T-helper 2 cell treated with Interferon-gamma antibody and Interleukin-4, amounts not matched to agents 100 ng/mL and 5 ng/mL, for 36 hours (primary cell): ENCODE data around the gene SPTBN1. TPM values are rescaled to one million over a fixed set of nuclear protein-coding genes. Genes with fewer than 3 reads are reported as not detected.

Experiments used
- intact Hi-C: fragments of 100-400 bp; cut with micrococcal nuclease; formaldehyde crosslinking; loops from one replicate; pipeline ENCODE4 v1.15.1; 2023
- total RNA-seq: library from RNA; stranded (reverse); gene quantifications from 2 replicates; pipeline ENCODE4 v1.2.3, GENCODE V29; 2022

Gene SPTBN1
- 169 and 172 TPM in 2 replicates for total RNA-seq

DNA sequence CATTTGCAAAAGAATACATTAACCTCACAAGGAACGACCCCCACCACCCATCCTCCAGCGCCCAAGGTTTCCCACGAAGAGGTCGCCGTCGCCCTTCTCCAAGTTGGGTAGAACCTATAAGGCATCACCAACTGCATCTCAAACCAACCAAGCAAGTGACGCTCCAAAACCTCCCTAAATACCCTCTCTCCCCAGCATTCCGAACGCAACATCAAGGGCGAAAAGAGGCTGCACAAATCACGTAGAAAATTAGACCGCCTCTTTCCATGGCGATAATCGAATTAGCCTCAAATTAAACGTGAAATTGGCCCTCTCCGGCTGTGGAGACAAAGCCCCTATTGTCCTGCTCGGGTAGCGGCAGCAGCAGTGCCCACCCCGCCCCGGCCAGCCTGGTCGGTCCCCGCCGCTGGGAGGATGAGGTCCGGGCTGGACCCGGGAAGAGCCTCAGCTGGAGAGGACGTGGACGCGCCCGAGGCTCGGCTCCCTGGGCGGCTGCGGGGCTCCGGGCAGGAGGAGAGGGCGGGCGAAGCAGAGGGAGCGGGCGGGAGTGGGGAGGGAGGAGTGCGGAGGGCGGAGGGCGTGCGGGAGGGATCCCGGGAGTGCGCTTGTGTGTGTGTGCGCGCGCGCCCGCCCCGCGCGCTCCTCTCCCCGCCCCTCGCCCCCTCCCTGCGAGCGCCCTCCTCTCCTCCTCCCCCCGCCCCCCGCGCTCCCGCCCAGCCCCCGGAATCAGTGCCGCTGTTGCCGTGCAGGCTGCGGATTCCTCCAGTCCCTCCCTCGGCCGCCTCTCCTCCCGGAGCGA, at the start of gene SPTBN1:
Gene SPTBN1, plus strand, starts transcription at position 765 of the 799 bp plus-strand sequence. CDS start 70,092 bp downstream, outside the sequence.
- intact Hi-C loops, result no loop called here

GRCh38 chr2:54407693-54408092, 48.4 kb upstream of the SPTBN1 start:
- intact Hi-C loops, result no loop called here

GRCh38 chr2:54408288-54408687, 47.8 kb upstream of the SPTBN1 start:
- intact Hi-C loops, result no loop called here

DNA sequence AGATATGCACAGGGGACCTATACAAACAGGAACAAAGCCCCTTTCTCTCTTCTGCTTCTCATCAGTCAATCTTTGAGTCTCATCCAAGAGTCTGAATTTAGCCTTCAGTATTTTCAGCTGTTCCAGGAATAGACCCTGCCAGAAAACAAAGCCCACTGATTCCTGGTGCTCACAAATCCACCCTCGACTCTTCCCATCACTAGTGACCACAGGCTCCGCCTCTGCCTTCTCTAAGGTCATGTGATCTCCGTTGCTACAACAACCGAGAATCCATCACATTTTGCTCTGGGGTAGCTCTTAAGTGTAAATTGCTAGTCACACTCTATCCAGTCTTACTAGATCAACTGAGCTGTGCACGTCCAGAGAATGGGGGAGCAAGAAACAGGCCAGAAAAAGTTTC, 46.4 kb upstream of the SPTBN1 start:
- intact Hi-C loops, result no loop called here

- intact Hi-C loops, result no loop called here
Measured at GRCh38 chr2:54411801-54412354, 44.2 kb upstream of the SPTBN1 start.

GRCh38 chr2:54416166-54416813, 39.8 kb upstream of the SPTBN1 start:
- intact Hi-C loops, result no loop called here

DNA sequence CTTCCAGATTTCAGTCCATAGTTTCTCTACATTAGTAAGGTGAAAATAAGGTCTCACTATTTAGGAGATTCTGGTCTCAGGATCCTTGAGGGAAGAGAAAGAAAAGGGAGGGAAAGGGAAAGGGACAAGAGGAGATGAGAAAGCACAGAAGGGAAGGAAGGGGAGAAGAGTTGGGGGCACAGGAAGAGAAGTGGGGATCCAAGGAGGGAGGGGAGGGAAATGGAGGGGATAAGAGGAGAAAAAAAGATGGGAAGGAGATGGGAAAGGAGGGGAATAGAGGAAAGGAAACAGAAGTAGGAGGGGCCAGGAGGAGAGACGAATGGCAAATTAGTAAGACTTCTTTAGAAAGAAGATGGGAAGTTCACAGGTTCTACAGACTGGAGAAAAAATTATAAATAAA, 39.2 kb upstream of the SPTBN1 start:
- intact Hi-C loops, result no loop called here

GRCh38 chr2:54417577-54417976, 38.5 kb upstream of the SPTBN1 start:
- intact Hi-C loops, result no loop called here

DNA sequence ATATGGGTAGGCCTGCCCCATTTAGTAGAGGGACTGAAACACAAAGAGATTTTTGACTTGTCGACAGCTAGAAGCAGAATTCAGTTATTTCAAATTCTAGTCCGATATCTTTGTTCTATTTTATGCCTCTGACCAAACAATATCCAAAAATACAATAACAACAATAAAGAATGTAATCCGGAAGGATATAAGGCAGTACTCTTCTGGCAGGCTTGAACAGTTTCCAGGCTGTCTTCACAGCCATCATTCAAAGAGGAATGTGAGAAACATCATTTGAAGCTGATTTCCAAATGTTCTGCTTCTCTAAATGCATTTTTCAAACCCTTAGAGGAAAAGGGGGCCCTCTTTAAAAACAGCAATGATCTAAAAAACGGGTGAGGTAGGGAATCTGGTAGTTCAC, 36.7 kb upstream of the SPTBN1 start:
- intact Hi-C loops, result no loop called here

GRCh38 chr2:54419855-54420523, 36.1 kb upstream of the SPTBN1 start:
- intact Hi-C loops, result no loop called here

DNA sequence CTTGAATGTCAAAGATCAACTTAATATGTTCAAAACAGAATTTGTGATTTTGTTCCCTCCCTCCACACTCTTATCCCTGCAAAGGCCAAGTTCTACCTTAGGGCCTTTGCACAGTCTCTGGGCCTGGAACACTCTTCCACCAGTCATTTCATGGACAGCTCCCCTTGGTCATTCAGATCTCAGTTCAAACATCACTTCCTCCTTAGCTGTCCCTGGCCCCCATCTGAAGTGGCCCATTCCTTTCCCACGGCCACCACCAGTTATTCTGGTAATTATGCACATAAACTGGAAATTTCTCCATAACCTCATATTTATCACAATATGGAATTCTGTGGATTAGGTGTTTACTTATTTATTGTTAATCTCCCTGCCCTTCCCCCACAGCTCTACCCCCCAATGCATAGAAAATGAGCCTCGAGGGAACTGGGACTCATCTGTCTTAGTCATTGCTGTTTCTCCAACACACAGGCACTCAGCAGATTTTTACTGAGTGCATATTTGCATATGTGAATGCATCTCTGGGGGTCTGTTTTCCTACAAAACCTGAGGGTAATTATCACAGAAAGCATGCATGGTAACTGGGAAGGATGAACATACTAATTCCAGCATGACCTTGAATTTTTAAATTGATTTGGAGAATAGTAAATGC, 35.5 kb upstream of the SPTBN1 start:
- intact Hi-C loops, result no loop called here

- intact Hi-C loops, result no loop called here
Measured at GRCh38 chr2:54422072-54422581, 34.0 kb upstream of the SPTBN1 start.

DNA sequence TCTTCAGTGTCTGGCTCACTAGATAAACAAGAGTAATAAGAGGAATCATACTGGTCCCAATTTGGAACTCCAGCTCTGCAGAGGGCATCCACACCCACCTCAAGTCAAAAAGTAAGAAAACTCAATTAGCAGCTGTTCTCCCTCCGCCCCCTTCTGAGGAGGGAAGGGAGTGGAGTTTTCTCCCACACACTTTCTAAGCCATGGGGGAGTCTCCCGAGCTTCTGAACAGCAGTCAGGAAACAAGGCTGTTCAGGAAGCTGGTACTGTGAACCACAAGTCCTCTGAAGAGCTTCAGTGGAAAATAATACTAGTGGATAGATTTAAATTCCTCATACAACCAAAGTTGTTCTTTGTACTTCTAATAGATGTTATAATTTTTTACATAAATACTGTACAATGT, 32.9 kb upstream of the SPTBN1 start:
- intact Hi-C loops, result no loop called here

- intact Hi-C loops, result no loop called here
Measured at GRCh38 chr2:54424555-54425163, 31.5 kb upstream of the SPTBN1 start.

DNA sequence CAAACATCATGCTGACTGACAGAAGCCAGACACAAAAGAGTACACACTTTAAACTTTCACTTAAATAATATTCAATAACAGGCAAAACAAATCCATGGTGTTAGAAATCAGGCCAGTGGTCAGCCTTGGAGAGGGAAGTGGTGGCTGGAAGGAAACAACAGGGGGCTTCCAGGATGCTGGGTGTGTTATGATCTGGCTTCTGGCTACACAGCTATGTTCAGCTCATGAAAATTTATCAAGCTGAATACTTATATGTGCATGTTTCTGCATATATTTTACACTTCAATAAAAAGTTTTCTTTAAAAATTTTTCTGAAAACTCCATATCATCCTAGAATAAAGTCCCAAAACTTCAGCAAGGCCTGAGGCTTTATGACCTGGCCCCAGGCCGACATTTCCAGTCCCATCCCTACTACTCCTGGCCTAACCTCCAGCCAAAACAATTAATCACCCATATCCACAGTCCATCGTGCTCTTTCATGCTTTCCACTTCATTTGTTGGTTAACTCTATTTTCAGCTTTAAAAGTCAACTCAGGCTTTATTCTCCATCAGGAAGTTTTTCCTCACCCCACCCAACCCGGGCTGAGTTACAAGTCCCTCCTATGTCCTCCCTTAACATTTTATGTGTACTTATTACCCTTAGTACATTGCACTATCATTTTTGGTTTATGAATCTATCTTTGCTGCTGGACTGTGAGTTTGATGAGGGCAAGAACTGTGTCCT, 27.9 kb upstream of the SPTBN1 start:
- intact Hi-C loops, result no loop called here

DNA sequence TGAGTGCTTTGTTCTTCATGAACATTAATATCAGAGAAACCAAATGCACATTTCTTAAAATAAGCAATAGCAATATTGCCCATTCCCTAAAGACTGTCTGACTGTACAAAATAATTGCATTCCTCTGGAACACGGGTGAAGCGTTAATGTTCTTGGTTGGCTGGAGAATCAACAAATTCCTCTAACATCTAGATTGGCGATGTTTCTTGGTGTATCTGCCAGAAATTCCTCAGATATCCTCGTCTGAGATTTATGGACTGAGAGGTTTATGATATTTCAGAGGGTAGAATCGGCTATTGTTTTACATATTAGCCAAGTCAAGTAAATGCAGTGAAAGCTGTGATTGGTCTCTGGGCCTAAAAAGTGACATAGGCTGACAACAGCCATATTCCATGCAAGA, 27.1 kb upstream of the SPTBN1 start:
- intact Hi-C loops, result no loop called here

DNA sequence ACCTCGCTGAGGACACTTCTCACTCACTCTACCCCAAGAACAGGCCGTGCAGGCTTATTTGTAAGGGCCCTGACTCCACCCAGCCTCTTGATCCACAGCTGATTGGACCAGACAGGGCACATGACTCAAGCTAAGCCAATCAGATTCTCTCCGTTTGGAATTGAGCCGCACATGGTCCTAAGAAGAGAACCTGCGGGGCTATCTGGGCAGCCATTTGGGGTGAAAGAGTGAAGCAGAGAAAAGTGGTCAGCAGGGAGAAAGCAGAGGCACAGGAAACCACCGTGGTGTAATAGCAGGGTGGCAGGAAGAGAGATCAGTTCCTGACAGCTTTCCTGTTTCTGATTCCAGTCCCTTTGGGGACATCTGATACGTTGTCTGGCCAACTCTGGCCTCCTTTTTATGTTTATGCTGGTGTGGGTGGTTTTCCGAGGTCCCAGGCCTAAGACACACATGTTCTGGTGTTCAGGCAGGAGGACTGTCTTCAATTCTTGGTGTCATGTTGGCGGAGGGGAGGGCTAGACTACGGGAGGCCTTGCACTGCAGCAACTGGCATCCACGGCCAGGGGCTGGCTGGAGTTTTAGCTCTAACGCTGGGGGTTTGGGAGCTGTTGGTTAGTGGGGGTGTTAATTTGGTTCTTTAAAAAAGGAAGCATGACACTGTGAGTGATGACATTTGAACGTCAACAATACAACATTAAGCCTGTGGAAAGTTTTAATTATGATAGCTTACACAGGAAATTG, 26.1 kb upstream of the SPTBN1 start:
- intact Hi-C loops, result no loop called here

DNA sequence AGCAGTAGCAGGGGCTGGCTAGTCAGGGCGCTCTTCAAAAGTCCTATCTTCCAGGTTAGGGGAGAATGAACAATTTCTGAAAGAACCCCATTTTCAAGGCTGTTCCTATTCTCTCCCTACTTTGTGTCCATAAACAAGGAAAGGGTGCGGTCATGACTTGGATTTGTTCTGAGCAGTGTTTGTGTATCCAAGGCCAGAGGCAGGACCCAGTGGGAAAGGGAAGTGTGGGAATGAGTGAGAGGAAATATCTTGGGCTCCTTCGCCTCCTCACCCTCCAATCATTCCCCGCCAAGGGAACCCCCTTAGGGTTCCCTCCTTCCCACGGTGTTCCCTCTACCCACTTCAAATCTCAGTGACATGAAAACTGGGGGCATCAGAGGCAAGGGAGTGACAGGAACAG, 25.5 kb upstream of the SPTBN1 start:
- intact Hi-C loops, result no loop called here

- intact Hi-C loops, result no loop called here
Measured at GRCh38 chr2:54432251-54433015, 23.7 kb upstream of the SPTBN1 start.
